HG02759 (cell line): ENCODE results near the gene ARV1.
"Not testable (repeated sequence)": the region's sequence is repeated elsewhere in the genome, so short reads cannot be mapped to it uniquely, and the experiment has no call there.

Experiments
- ATAC-seq: cut with Tn5 transposase; IDR thresholded peaks from one replicate; pipeline ENCODE4 v1.9.1; 2021; ENCODE audit warnings: mild to moderate bottlenecking, moderate library complexity; ENCODE audit not compliant: unreplicated experiment

ARV1 gene

DNA sequence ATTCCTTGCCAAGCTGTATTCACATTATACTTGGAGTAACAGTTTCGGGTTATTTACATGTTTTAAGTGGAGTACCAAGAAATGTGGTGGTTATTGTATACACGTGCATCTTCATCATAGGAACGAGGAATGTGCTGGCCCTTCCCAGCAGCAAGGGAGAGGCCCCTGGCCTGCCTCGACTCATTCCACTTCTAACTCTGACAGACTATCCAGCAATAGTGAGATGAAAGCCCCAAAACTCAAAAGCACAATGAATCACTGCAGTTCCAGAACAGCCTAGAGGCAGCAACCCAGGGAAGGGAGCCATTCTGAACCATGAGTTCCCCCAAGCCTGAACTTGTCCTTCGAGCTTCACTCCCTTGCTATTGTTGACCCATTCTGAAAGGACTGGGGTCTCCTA lies 38.1 kb downstream of the ARV1 start:
- no peak for ATAC-seq

DNA sequence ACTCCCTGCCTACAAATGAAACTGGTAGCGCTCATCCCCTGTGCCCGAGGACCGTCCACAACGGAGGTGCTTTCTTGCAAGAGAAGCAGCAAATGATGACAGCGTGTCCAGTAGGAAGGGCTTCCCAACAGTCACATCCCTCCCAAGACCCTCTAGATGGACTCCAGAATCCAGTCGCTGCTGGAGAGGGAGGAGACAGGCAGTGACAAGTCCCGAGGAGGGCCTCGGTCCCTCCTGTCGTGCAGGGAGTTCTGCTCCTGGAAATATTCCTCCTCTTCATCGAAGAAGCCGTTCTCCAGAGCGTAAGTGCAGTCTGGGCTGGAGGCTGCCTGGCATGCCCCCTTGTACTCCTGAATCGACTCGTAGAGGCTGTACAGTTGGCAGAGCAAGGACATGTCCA lies 40.8 kb downstream of the ARV1 start:
- ATAC-seq, result no peak

DNA sequence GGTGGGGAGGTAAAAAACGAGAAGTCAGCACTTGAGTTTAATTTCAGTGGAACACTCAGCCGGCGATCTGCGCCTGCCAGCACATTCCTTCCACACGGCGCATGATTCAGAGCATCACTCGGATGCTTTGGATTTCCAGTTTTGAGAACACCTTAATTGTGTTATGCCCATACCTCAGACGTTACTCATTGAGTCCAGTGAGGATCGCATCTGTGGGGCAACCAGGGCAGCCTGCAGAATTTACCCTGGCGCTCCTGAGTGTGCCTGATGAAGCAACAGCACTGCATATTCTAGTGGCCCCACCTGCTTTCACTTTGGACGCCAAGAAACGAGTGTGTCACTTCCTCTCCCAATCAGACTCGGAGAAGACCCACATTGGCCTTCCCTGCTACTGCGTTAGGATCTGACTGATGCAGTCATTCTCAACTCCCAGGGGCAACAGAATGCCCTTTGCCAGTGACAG lies 41.3 kb downstream of the ARV1 start:
- no peak for ATAC-seq

DNA sequence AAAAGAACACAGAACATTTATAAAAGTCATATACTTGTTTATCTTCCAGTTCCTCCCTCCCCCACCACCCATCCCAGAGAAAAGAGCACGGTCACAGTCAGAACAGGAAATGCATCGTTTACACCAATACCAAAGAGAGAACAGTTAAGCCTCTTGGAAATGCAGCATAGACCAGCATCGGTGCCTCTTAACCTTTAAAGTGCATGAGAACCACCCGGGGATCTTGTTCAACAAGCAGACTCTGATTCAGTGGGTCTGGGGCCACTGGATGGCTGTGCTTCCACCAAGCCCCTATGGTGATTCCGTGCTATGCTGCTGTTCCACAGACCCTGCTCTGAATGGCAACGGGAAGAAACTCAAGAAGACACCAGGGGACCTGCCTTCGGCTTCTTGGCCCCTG lies 41.9 kb downstream of the ARV1 start:
- ATAC-seq, result no peak

DNA sequence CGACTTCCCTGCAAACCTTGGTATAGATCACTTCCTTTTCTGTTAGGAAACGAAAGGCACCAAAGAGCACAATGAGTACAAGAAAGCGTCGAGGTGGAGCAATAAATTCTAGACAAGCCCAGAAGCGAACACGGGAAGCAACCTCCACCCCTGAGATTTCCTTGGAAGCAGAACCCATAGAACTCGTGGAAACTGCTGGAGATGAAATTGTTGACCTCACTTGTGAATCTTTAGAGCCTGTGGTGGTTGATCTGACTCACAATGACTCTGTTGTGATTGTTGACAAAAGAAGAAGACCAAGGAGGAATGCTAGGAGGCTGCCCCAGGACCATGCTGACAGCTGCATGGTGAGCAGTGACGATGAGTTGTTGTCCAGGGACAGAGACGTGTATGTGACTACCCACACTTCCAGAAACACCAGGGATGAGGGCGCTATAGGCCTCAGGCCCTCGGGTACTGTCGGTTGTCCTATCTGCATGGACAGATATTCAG lies 42.7 kb downstream of the ARV1 start:
- no peak for ATAC-seq

DNA sequence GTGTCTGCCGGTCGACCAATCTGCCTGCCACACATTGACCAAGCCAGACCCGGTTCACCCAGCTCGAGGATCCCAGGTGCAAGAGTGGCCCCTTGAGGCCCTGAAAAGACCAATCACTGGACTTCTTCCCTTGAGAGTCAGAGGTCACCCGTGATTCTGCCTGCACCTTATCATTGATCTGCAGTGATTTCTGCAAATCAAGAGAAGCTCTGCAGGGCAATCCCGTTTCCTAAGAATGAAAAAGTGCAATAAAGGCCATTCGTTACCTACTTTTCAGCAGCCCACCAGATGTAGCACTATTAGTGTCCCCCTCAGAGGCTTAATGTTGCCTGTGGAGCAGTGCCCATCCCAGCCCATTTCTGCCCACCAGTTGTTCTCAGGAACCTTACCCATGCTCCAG lies 43.6 kb downstream of the ARV1 start:
- ATAC-seq, result not testable (repeated sequence)

DNA sequence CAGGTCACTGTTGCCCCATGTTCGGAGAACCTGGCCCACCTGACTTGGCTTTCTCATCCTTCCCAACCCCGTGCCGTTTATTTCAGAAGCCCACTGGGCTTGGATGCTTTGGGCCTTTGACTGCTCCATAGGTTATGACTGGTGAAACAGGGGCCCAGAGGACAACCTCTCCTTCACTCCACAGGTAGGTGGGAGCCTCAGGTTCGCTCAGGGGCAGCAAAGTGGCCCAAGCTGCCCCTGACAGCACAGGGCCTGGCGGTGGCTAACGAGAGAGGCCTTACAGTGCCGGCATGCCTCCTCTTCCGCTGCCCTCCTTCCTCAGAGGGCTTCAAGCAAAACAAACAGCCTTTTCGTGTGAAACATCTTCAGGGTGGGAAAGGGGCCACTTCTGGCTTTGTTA lies 44.3 kb downstream of the ARV1 start:
- no peak for ATAC-seq

DNA sequence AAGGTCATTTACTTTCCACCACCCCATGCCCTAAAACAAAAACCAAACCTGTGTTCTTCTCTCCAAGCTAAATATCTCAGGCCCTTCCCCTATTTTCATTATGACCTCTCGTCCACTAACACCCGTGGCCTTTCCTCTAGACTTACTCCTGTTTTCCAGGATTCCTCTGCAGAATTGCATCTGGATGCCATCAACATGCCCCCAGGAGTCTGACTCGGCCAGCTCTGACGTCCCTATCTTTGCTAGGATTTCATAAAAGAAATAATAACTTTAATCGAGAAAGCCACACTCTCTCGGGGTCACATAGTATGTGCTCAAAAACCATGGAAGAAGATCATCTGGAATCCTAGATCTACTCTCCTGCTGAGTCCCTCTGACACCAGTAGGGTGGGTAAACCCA lies 47.7 kb downstream of the ARV1 start:
- no peak for ATAC-seq

DNA sequence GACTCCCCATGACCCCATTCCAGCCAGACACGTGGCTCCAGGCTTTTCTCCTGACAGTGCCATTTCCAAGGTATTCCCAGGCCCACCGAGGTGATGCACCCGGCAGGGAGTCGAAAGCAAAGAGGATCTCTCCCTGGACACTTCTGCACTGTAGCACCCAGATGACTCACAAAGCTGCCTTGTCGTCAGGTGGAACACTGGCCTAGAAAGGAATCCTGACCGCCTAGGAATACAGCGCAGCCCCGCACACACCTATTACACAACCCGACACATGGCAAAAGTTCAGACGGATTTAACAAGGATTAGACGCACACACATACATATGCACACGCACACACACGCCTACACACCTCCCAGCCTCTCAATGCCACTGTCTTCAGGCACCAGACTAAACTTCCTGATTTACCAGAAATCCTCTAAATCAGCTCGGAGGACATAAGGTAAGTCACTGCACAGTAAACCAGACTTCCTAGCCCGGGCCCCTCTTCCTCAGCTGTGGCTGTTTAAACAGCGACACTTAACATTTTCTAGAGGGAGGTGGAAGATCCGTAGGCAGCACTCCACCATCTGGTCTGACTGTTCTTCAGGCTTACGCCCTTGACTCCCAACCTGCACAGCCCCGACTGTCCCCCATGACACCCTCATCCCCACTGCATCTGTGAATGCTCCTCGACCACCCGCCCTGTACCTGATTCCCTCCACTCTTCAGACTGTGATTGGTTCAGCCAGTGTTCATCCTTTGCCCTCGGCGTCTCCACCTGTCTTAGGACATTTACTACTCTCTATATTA lies 48.4 kb downstream of the ARV1 start:
- ATAC-seq, result no peak

DNA sequence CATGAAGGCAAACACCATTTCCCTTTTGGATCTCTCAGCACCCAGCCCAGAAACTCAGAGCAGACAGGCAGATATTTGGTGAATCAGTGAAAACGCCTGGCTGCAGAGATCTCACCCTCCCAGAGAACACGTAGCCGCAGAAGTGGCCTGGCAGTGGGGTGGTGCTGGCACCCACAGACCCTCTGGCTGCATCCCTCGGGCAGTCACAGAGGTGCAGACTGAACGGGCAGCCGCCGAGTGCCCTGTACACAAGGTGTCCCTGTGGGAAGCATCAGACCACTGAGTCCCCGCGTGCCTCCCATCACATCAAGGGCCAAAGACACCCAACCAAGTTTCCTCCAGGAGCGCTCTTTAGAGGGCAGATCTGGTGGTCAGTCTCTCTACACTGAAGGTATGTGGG lies 49.1 kb downstream of the ARV1 start:
- no peak for ATAC-seq

DNA sequence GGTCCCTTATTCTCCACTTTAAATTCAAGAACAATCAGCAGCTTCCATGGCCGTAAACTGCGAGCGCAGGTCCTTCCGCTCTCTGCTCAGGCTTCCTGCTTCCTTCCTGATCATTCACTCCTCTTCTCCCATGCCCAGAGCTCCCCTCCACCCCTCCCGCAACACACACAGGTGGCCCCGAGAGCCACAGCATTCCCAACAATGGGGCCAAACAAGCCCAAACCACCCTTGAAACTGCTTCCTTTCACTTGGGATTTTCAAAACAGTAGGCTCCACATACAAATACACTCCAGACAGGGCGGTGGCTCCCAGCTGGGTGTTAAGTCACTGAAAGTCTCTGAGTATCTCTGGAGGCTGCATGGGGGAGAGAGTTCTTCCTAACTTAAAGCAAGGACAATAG lies 49.8 kb downstream of the ARV1 start:
- ATAC-seq, result no peak

DNA sequence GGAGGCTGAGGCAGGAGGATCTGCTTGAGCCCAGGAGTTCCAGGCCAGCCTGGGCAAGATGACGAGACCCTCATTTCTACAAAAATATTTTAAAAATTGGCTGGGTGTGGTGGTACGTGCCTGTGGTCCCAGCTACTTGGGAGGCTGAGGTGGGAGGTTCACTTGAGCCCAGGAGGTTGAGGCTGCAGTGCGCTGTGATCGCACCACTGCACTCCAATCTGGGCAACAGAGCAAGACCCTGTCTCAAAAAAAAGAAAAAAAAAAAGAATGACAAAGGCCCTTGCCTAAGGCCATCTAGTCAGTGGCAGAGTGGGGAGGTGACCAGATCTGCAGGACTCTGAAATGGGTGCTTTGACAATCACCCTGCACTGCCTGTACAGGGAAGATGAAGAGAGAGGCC lies 50.4 kb downstream of the ARV1 start:
- ATAC-seq, result not testable (repeated sequence)

DNA sequence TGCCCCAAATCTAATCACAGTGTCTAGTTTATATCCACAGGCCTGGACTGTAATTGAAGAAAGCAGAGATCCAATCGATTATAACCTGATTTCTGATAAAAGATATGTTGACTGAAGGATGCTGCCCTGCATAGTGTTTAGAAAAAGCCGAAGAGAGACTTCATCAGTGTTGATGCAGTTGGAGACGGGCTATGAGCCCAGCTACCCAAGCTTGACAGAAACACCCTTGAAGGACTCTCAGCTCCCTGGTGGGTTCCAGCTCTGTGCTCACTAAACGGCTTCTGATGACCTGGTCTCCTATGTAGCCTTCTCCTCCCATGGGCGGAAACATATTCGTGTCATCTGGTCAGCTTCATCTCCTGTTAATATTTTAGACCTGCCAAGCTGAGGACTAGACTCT lies 50.9 kb downstream of the ARV1 start:
- ATAC-seq, result no peak

DNA sequence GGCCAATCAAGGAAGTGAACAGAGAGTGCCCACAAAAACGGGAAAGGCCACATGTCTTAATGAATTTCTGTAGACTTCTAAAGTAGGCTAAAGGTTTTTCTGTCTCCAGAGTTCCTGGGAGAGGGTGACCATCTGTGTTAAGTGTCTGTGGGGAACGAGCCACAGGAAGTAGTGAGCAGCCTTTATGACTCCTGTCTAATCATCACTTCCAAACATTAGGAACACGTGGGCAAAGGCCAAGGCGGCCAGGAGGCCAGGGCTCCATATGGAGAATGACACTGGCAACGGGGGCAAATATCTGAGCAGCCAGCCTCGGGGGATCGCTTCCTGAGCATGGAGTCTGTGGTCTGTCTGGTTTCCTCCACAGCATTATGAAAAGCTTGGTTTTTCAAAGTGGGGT lies 54.1 kb downstream of the ARV1 start:
- ATAC-seq, result no peak

DNA sequence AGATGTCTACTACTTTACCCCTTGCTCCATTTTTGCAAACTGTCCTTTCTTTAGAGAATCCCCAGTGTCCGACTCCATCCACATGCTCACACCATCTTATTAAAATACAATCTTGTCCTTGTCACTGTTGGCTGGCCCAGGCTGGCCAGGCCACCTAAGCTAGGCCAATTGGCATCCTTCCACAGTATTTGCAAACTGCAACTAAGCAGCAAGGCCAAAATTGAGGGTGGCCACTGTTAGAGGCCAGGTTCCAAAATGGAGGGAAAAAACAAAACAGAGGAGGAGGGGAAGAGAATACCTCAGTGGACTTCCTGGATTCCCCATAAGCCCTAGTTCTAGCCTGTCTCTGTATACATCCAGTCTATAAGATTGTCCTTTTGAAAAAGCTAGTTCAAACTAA lies 56.9 kb downstream of the ARV1 start:
- no peak for ATAC-seq

DNA sequence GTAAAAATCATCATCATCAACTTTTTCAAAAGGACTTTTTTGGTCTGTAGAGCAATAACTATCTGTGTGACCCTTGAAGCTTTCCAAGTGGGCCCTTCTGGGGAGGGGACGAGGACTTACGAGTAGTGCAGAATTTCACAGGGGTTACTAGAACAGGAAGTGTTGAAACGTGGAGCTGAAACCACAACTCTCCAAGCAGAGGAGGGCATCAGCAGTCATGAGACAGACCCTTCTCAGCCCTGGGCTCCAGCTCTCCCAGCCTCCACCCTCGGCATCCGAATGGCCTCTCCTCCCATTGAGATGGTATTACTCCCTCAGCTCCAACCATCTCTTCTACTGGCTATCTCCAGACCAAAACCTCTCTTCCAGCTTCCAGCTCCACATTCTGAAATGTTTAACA lies 57.5 kb downstream of the ARV1 start:
- ATAC-seq, result no peak

DNA sequence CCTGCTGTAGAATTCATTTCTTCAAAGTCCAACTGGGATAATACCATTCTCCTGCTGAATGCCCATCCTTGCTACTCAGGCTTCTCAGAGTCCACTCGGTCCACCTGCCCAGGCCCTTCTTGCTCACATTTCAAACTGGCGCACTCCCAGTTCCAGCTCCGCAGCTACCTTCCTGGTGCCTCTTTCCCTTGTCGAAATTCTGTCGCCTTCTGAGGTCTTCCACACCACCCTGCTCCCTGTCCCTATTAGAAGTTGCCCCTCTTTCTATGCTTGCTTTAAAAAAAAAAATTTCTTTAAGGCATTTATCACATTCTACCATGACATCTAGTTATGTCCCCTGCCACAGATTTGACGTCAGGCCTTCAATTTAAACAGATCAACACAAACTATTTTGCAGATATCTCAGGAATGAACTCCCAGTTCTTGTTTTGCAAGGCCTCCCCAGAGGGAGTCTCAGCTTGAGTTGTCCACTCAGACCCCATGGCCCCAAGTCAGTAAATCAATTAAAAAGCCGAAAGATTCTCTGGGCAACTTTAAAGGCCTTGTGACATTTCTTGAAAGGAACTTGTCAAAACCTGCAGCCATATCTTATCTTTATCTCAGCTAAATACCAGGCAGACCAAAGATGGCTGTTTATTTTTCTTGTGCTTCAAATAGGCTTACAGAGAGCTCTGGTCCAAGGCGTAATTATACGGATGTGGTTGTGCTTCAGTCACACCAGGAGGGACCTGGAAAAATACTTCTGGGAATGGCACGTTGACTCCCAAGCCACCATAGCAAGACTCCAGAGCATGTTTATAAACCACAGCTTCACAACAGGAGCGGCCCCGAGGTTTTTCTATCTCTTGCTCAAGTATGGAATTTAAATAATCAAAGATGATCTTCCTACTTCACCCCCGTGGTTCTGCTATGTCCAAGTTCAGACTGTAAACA lies 59.0 kb downstream of the ARV1 start:
- ATAC-seq, result no peak

DNA sequence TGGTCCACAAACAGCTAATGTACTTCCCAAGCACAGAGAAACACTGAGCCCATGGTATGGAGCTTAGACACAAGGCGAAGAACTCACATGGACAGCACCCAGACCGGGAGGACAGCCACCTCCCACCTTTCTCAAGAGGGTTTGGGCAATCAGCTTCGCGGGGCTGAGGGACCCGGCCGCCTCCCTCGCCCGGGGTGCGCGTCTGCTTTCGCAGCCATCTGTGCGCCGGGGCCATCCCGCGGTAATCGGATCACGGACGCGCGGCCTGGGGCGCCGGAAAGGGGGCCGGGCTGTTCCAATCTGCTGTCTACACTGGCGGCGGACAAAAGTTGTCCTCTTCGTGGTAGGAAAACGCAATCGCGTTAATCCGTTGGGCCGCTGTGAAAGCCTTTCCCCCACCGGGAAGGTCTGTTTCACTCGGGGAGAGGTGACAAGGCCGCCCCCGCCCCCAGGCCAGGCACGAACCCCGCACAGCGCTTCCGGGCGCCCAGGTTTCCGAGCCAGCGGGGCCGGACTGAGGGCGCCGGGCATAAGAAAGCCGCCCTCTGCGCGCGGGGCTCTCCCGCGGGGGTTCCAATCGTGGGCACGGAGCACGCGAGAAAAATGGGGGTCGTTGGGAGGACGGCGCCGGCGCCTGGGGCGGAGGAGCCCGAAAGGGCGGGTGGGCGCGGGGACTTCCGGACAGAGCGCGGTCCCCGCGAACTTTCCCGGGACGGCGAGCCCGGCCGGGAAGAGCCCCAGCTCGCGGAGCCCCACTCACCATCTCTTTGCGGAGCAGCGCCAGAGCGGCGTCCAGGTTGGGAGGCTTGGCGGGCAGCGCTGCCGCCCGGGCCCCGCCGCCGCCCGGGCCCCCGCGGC lies 60.5 kb downstream of the ARV1 start:
- ATAC-seq, result peak; percentile 47

DNA sequence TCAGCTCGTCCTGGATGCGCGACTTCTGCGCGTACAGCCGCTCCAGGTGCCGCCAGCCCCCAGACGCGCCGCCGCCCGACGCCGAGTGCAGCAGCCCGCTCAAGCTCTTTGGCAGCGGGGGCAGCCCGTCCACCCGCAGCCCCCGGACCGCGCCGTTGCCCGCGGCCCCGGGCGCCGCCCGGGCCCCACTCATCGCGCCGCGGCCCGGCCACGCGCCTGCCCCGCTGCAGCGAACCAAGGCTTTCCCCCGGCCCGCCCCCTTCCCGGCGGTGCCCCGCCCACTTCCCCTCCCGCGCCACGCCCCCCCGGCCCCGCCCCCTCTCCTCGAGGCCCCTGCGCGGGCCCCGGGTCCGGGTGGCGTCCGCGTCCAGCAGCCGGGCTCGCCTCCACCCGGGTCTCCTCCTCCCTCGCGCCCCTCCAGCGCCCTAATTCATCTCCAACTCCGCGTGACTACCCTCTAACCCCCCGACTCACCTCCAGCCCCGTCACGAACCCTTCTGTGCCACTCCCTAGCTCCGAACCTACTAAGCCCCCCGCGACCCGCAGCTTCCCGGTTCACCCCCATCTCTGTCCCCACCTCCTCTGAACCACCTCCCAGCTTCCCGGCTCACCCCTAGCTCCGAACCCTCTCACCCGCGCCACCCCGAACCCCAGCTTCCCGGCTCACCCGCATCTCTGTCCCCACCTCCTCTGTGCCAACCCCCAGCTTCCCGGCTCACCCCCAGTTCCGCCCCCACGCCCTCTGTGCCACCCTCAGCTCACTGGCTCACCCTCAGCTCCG lies 61.3 kb downstream of the ARV1 start, which contains the start of gene FAM89A:
TSS of gene FAM89A (minus strand) at position 236 of the 781 bp plus-strand sequence. CDS start at position 193, 43 bp downstream.
- ATAC-seq, result peak; percentile 71
